Progenitor cell of endocrine pancreas (in vitro differentiated cells): ENCODE measurements around the gene C19orf67. TPM values are rescaled to one million over a fixed set of nuclear protein-coding genes. Genes with fewer than 3 reads are reported as not detected.

Experiments
- DNase-seq: peaks from one replicate; pipeline ENCODE4 v3.0.0; 2021; ENCODE audit warnings: low spot score; ENCODE audit not compliant: unreplicated experiment
- H3K27ac Mint-ChIP-seq: 2 replicates; pipeline ENCODE4 v1.8.0; 2021; ENCODE audit warnings: mild to moderate bottlenecking, moderate library complexity, mixed read lengths
- H3K27me3 Mint-ChIP-seq: 2 replicates; pipeline ENCODE4 v1.8.0; 2021; ENCODE audit warnings: mixed read lengths
- H3K36me3 Mint-ChIP-seq: 2 replicates; pipeline ENCODE4 v1.8.0; 2022; ENCODE audit warnings: mixed read lengths; ENCODE audit not compliant: insufficient read depth
- H3K4me1 Mint-ChIP-seq: 2 replicates; pipeline ENCODE4 v1.8.0; 2021; ENCODE audit warnings: low read depth, mixed read lengths
- H3K4me3 Mint-ChIP-seq: 2 replicates; pipeline ENCODE4 v1.8.0; 2021; ENCODE audit warnings: low read depth, mild to moderate bottlenecking, moderate library complexity, mixed read lengths
- H3K9me3 Mint-ChIP-seq: 2 replicates; pipeline ENCODE4 v1.8.0; 2021; ENCODE audit warnings: low read depth, mixed read lengths
- long read RNA-seq: library from polyadenylated mRNA; unstranded; transcript quantifications from one replicate; pipeline ENCODE4 v2.0.0, GENCODE V29; 2020
- total RNA-seq: library from RNA; stranded (reverse); gene quantifications from 2 replicates; pipeline ENCODE4 v1.2.1, GENCODE V29; 2021
- TF ChIP-seq, protein P1 (sequence below): fragments of 200-600 bp; sonication (generic); IDR thresholded peaks from one replicate; pipeline ENCODE4 v1.5.0; 2021; ENCODE audit warnings: antibody characterized with exemption, mild to moderate bottlenecking; ENCODE audit not compliant: unreplicated experiment

Gene C19orf67
- 0.43 TPM in 1 of 2 replicates, not detected in the other for total RNA-seq
- long read RNA-seq = 0 reads

DNA sequence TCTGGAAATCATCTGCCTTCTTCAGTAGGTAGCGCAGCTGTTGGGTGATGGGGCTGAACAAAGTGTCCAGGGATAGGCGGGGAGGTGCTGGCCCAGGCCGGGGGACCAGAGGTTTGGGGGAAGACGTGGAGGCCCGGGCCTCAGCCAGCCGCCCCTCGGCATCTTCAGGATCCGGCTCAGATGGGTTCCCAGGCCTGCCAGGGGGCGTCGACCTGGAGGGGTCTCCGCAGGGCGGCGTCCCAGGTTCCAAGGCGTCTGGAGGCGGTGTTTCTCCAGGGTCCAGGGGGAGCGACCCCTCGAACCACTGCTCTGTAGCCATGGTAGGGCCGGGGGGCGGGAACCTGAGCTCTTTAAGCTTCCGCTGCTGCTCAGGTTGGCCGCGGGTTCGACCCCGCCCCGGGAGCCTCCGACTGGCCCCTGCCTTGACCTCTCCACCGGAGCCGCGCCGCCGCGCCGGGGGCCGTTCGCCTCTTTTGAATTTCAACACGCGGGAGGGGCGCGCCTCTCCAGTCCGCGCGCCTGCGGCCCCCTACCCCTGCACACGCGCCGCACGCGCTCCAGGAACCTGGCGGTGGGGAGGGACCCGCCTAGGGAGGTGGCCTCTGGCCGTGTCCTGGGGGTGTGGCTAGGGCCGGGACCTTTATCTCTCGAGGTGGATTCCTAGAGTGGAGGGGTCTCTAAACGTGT is at the start of gene C19orf67:
TSS of gene C19orf67 (minus strand) at position 475 of the 687 bp plus-strand sequence. CDS start at position 319, 156 bp downstream.
- TF ChIP-seq, protein P1, sequence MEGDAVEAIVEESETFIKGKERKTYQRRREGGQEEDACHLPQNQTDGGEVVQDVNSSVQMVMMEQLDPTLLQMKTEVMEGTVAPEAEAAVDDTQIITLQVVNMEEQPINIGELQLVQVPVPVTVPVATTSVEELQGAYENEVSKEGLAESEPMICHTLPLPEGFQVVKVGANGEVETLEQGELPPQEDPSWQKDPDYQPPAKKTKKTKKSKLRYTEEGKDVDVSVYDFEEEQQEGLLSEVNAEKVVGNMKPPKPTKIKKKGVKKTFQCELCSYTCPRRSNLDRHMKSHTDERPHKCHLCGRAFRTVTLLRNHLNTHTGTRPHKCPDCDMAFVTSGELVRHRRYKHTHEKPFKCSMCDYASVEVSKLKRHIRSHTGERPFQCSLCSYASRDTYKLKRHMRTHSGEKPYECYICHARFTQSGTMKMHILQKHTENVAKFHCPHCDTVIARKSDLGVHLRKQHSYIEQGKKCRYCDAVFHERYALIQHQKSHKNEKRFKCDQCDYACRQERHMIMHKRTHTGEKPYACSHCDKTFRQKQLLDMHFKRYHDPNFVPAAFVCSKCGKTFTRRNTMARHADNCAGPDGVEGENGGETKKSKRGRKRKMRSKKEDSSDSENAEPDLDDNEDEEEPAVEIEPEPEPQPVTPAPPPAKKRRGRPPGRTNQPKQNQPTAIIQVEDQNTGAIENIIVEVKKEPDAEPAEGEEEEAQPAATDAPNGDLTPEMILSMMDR = no peak
- Mint-ChIP-seq H3K27me3 (peaks cover 3% of the 10 kb centered on the region), H3K27ac (peak within 1 kb of the TSS; percentile 72), H3K4me1 (peaks cover 13% of the 10 kb centered on the region), H3K9me3 (no peaks in the 10 kb centered on the region), H3K36me3 (peaks cover 11% of the 10 kb centered on the region), H3K4me3 (no peak within 1 kb of the TSS)
- no peak for DNase-seq

DNA sequence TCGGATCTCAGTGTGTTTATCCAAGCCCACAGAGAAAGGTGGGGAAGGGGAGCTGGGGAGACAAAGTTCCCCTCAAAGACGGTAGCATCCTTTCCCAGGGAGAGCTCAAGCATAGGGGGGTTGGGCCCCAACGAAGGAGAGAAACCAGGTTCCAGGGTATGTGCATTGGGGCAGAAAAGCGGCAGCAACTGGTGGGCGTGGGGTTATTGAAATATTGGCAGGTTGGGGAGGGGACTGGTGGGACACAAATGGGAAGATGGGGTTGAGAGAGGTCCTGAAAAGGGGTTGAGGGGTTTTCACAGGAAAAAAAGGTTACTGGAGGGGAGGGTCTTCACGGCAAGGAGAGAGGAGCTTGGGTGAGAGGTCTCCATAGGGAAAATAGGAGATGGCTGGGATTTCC is 49.8 kb upstream of the C19orf67 start:
- Mint-ChIP-seq H3K4me3 (peak overlapping the region; percentile 72), H3K9me3 (no peaks in the 10 kb centered on the region), H3K27me3 (no peaks in the 10 kb centered on the region), H3K4me1 (peaks cover 12% of the 10 kb centered on the region), H3K27ac (no peak overlapping the region), H3K36me3 (no peaks in the 10 kb centered on the region)
- no peak for DNase-seq
- TF ChIP-seq, protein P1 = no peak

GRCh38 chr19:14127929-14128509 is 42.4 kb upstream of the C19orf67 start:
- H3K4me1 Mint-ChIP-seq = no peaks in the 10 kb centered on the region
- H3K36me3 Mint-ChIP-seq = peaks cover 1% of the 10 kb centered on the region
- DNase-seq = no peak
- TF ChIP-seq, protein P1 = no peak
- no peak overlapping the region for H3K27ac Mint-ChIP-seq
- no peak overlapping the region for H3K4me3 Mint-ChIP-seq
- no peaks in the 10 kb centered on the region for H3K9me3 Mint-ChIP-seq
- H3K27me3 Mint-ChIP-seq = no peaks in the 10 kb centered on the region

GRCh38 chr19:14127176-14127575 is 41.6 kb upstream of the C19orf67 start:
- Mint-ChIP-seq H3K27me3 (no peaks in the 10 kb centered on the region), H3K4me1 (no peaks in the 10 kb centered on the region), H3K4me3 (no peak overlapping the region), H3K36me3 (peaks cover 2% of the 10 kb centered on the region), H3K27ac (no peak overlapping the region), H3K9me3 (no peaks in the 10 kb centered on the region)
- DNase-seq = no peak
- TF ChIP-seq, protein P1 = no peak

GRCh38 chr19:14122924-14123323 is 37.3 kb upstream of the C19orf67 start:
- no peaks in the 10 kb centered on the region for H3K9me3 Mint-ChIP-seq
- peaks cover 2% of the 10 kb centered on the region for H3K36me3 Mint-ChIP-seq
- TF ChIP-seq, protein P1 = no peak
- H3K27me3 Mint-ChIP-seq = no peaks in the 10 kb centered on the region
- DNase-seq = no peak
- H3K4me1 Mint-ChIP-seq = peaks cover 15% of the 10 kb centered on the region
- H3K4me3 Mint-ChIP-seq = no peak overlapping the region
- no peak overlapping the region for H3K27ac Mint-ChIP-seq
